ENCODE measurements around the gene CAP2. TPM values are rescaled to one million over a fixed set of nuclear protein-coding genes. Genes with fewer than 3 reads are reported as not detected.

The CAP2 gene
- total and polyA plus RNA-seq, 12 donors, result 42.0 to 211 (median 156) TPM

GRCh38 chr6:17417817-17418216 lies 24.4 kb downstream of the CAP2 start:
- DNase-seq, result no peak
- no peaks in the 10 kb centered on the region for H3K27me3 ChIP-seq
- no peaks in the 10 kb centered on the region for H3K9me3 ChIP-seq
- ATAC-seq, result peak; percentile 5 to 62 (median 27)
- 27 to 28% methylated on average over 4 of the region's 4 CpGs for whole genome bisulfite sequencing, 2 donors
- peaks cover 0 to 7% (median 0%) of the 10 kb centered on the region in 9 donors for H3K36me3 ChIP-seq
- TF ChIP-seq, protein P1, sequence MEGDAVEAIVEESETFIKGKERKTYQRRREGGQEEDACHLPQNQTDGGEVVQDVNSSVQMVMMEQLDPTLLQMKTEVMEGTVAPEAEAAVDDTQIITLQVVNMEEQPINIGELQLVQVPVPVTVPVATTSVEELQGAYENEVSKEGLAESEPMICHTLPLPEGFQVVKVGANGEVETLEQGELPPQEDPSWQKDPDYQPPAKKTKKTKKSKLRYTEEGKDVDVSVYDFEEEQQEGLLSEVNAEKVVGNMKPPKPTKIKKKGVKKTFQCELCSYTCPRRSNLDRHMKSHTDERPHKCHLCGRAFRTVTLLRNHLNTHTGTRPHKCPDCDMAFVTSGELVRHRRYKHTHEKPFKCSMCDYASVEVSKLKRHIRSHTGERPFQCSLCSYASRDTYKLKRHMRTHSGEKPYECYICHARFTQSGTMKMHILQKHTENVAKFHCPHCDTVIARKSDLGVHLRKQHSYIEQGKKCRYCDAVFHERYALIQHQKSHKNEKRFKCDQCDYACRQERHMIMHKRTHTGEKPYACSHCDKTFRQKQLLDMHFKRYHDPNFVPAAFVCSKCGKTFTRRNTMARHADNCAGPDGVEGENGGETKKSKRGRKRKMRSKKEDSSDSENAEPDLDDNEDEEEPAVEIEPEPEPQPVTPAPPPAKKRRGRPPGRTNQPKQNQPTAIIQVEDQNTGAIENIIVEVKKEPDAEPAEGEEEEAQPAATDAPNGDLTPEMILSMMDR (IDR thresholded peaks at IDR 0.05), result no peak
- intact Hi-C loops (cut with DNase I), result loop anchor here in 1 of 10 donors (10.0 kb wide), 1 partner anchor 133 kb away; the partner anchor contains the start of gene RBM24
- no peak overlapping the region for H3K4me3 ChIP-seq
- peaks cover 0 to 56% (median 20%) of the 10 kb centered on the region in 9 donors for H3K4me1 ChIP-seq
- H3K27ac ChIP-seq, result peak overlapping the region; percentile 34 to 81 (median 73)

DNA sequence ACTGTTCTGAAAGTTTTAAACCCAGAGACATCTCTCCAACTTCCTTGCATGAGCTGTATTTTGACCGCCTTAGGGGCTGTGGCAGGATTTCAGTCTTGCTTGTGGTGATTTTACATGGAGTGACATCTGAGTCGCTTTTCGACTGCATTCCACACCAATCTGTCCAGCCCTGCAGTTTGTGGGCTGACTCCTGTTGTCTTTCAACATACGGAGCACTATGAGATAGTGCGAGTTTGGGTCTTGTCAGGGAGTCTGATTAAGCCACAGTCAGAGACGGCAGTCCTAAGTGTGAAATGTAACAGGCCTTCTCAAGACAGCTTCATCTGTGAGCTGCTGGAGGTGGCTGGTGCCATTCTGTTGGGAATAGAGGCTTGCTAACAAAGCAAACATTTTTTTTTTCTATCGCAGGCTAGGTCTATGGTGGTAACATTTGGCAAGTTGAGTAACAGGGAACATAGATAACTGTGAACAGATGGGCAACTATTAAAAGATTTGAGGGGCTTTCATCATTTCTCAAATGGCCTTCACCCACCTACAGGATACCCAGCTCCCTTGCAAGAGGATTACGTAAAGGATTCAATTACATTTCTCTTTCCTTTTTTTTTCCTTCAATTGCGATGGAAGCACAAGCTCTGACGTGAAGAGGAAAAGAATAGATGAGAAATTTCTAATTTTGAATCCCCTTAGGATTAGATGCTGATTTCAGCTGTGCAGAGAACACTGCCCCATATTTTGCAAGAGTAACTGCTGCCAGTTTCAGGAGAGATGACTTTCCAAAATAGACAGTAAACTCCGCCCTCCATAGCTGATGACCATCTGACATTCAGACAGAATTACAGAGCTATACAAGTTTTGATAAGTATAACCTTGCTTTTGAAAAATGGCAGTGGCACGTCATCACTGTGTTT lies 25.1 kb downstream of the CAP2 start:
- H3K27ac ChIP-seq, result peak overlapping the region; percentile 34 to 81 (median 73)
- peak; percentile 48 to 89 (median 80) for ATAC-seq
- peaks cover 0 to 7% (median 0%) of the 10 kb centered on the region in 9 donors for H3K36me3 ChIP-seq
- H3K4me3 ChIP-seq, result peak overlapping the region in 3 of 10 donors; percentile 0 to 5 (median 0)
- intact Hi-C loops (cut with DNase I), result loop anchor here in 1 of 10 donors (10.0 kb wide), 1 partner anchor 134 kb away; the partner anchor contains the start of gene RBM24
- no peak for DNase-seq
- peaks cover 0 to 52% (median 20%) of the 10 kb centered on the region in 9 donors for H3K4me1 ChIP-seq
- TF ChIP-seq, protein P1 (IDR thresholded peaks at IDR 0.05), result no peak
- no peaks in the 10 kb centered on the region for H3K27me3 ChIP-seq
- 11 to 23% methylated on average over 12 of the region's 12 CpGs for WGBS, 2 donors
- H3K9me3 ChIP-seq, result no peaks in the 10 kb centered on the region

GRCh38 chr6:17419189-17419575 lies 25.8 kb downstream of the CAP2 start:
- Histone ChIP-seq H3K36me3 (peaks cover 0 to 7% (median 0%) of the 10 kb centered on the region in 9 donors), H3K9me3 (no peaks in the 10 kb centered on the region), H3K4me3 (no peak overlapping the region), H3K4me1 (peaks cover 0 to 49% (median 20%) of the 10 kb centered on the region in 9 donors), H3K27ac (peak overlapping the region in 8 of 10 donors; percentile 44 to 81 (median 76)), H3K27me3 (no peaks in the 10 kb centered on the region)
- DNase-seq (no peak), ATAC-seq (peak in 1 of 8 donors; percentile 20)
- intact Hi-C loops (cut with DNase I), result loop anchor here in 1 of 10 donors (10.0 kb wide), 1 partner anchor 134 kb away; the partner anchor contains the start of gene RBM24
- WGBS, 2 donors, result 24 to 32% methylated on average over 3 of the region's 3 CpGs
- TF ChIP-seq, protein P1 (IDR thresholded peaks at IDR 0.05), result no peak

DNA sequence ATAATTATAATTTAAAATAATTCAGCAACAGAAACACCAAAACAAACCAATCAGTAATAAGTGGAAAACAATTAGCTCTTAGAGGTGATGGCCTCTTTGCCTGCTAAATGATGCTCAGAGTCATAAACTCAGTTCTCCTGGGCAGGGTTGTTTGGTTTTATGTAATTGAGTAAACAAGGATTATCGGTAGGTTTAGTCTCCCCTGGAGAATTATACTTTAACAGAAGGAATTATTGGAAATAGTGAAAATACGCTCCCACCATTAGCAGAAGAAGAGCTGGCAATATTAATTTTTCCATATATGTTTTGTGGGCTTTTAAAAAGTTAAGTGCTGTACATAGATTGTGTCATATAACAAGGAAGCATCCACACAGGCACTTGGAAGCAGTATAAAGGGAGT lies 27.0 kb downstream of the CAP2 start:
- no peaks in the 10 kb centered on the region for H3K27me3 ChIP-seq
- ATAC-seq (no peak), DNase-seq (no peak)
- 87 to 97% methylated on average over 2 of the region's 2 CpGs for WGBS, 2 donors
- peaks cover 0 to 48% (median 20%) of the 10 kb centered on the region in 9 donors for H3K4me1 ChIP-seq
- peak overlapping the region in 1 of 10 donors; percentile 81 for H3K27ac ChIP-seq
- TF ChIP-seq, protein P1 (IDR thresholded peaks at IDR 0.05), result no peak
- intact Hi-C loops (cut with DNase I), result loop anchor here in 1 of 10 donors (10.0 kb wide), 1 partner anchor 136 kb away; the partner anchor contains the start of gene RBM24
- no peaks in the 10 kb centered on the region for H3K9me3 ChIP-seq
- peaks cover 0 to 17% (median 0%) of the 10 kb centered on the region in 9 donors for H3K36me3 ChIP-seq
- no peak overlapping the region for H3K4me3 ChIP-seq
